GM12878 (cell line): Measurements from ENCODE around the gene KIF1C. TPM values are rescaled to one million over a fixed set of nuclear protein-coding genes. Genes with fewer than 3 reads are reported as not detected.

Experiments
- CREM ChIP-seq: IDR thresholded peaks from 2 replicates; pipeline ENCODE4 v1.6.1; 2014; ENCODE audit warnings: antibody characterized with exemption, low read depth
- E2F4 ChIP-seq: IDR thresholded peaks from 2 replicates; pipeline ENCODE4 v1.6.1; 2012; ENCODE audit warnings: low read depth, low read length, improper control_type of control experiment
- FOXK2 ChIP-seq: fragments of 450-650 bp; IDR thresholded peaks from 2 replicates; pipeline ENCODE4 v1.6.1; 2017; ENCODE audit warnings: mild to moderate bottlenecking, moderate library complexity
- GABPA ChIP-seq: IDR thresholded peaks from 2 replicates; pipeline ENCODE4 v1.6.1; 2014; ENCODE audit warnings: antibody characterized with exemption, low read depth, mild to moderate bottlenecking, inconsistent platforms
- MAX ChIP-seq: IDR thresholded peaks from 2 replicates; pipeline ENCODE4 v1.6.1; 2012; ENCODE audit warnings: low read depth, low read length, improper control_type of control experiment
- MTA3 ChIP-seq: IDR thresholded peaks from 2 replicates; pipeline ENCODE4 v1.6.1; 2012; ENCODE audit warnings: low read length, inconsistent platforms, borderline replicate concordance
- POLR2AphosphoS5 ChIP-seq: IDR thresholded peaks from 2 replicates; pipeline ENCODE4 v1.6.1; 2011; ENCODE audit warnings: mild to moderate bottlenecking, low read length, inconsistent platforms
- RB1 ChIP-seq: fragments of 450-650 bp; formaldehyde crosslinking; IDR thresholded peaks from 2 replicates; pipeline ENCODE4 v1.6.1; 2017; ENCODE audit warnings: mild to moderate bottlenecking, borderline replicate concordance
- SP1 ChIP-seq: IDR thresholded peaks from one replicate; pipeline ENCODE4 v1.6.1; 2011; ENCODE audit warnings: low read depth, low read length
- TAF1 ChIP-seq: IDR thresholded peaks from 2 replicates; pipeline ENCODE4 v1.6.1; 2011; ENCODE audit warnings: mild to moderate bottlenecking, low read depth, low read length, borderline replicate concordance
- TBL1XR1 ChIP-seq: IDR thresholded peaks from 2 replicates; pipeline ENCODE4 v1.6.1; 2012; ENCODE audit warnings: low read depth, low read length, improper control_type of control experiment
- ZBED1 ChIP-seq: IDR thresholded peaks from 2 replicates; pipeline ENCODE4 v1.6.1; 2016; ENCODE audit warnings: borderline replicate concordance
- ZNF687 ChIP-seq: fragments of 450-650 bp; IDR thresholded peaks from 2 replicates; pipeline ENCODE4 v1.6.1; 2017; ENCODE audit warnings: mild to moderate bottlenecking, moderate library complexity
- polyA plus RNA-seq, 11 experiments: library from polyadenylated mRNA; depleted of rRNA in 4 of 11; unstranded in 6 of 11; stranded (reverse) in 5 of 11; fragments of >200 nt; fragmentation: Nextera tagmentation in 4 of 11; fragmentation: Illumina TruSeq in 1 of 11; extraction: Ambion mirVana in 4 of 11; extraction: Trizol in 1 of 11; gene quantifications; 1 replicate in 1 of 11; 2 replicates in 10 of 11; pipeline versions ENCODE4 v1.2.1 to v1.2.3, GENCODE V29; 2011 to 2016; ENCODE audit warnings: inconsistent platforms in 2 of 11, missing spikeins in 2 of 11, low read depth in 1 of 11
- total RNA-seq, 4 experiments: library from RNA; depleted of rRNA in 3 of 4; stranded (reverse); fragments of >200 nt in 3 of 4; fragmentation: Illumina TruSeq in 1 of 4; extraction: Trizol in 1 of 4; gene quantifications; 2 replicates each; pipeline versions ENCODE4 v1.2.1 to v1.2.3, GENCODE V29; 2013 to 2021
- TF ChIP-seq, protein P1 (sequence below): fragments of 450-650 bp; formaldehyde crosslinking; IDR thresholded peaks from 2 replicates; pipeline ENCODE4 v1.4.0; 2020; ENCODE audit warnings: mild to moderate bottlenecking, moderate library complexity

The KIF1C gene
- total and polyA plus RNA-seq, 10 of the 15 experiments (the other 5 are each of a cell fraction or from before 2014, with no cell fraction given) = 1.4 to 65.9 (median 21.1) TPM

GRCh38 chr17:4986951-4987766, 10.6 kb upstream of the KIF1C start, which contains the start of gene CAMTA2 (continued):
- TF ChIP-seq ZNF687 (peak; percentile 27; the same call in 1 of the 2 replicates), FOXK2 (no peak), RB1 (peak; percentile 88; the same call in 1 of the 2 replicates), SP1 (peak; percentile 22), MTA3 (no peak; the same call in 1 of the 2 replicates), GABPA (no peak), ZBED1 (no peak), POLR2AphosphoS5 (0 out of 2 replicates have a peak, but pooled peaks have one; percentile 43), TAF1 (peak; percentile 62; the same call in 1 of the 2 replicates), E2F4 (no peak), TBL1XR1 (no peak), CREM (peak; percentile 89), MAX (peak; percentile 70; the same call in 1 of the 2 replicates)
- TF ChIP-seq, protein P1, sequence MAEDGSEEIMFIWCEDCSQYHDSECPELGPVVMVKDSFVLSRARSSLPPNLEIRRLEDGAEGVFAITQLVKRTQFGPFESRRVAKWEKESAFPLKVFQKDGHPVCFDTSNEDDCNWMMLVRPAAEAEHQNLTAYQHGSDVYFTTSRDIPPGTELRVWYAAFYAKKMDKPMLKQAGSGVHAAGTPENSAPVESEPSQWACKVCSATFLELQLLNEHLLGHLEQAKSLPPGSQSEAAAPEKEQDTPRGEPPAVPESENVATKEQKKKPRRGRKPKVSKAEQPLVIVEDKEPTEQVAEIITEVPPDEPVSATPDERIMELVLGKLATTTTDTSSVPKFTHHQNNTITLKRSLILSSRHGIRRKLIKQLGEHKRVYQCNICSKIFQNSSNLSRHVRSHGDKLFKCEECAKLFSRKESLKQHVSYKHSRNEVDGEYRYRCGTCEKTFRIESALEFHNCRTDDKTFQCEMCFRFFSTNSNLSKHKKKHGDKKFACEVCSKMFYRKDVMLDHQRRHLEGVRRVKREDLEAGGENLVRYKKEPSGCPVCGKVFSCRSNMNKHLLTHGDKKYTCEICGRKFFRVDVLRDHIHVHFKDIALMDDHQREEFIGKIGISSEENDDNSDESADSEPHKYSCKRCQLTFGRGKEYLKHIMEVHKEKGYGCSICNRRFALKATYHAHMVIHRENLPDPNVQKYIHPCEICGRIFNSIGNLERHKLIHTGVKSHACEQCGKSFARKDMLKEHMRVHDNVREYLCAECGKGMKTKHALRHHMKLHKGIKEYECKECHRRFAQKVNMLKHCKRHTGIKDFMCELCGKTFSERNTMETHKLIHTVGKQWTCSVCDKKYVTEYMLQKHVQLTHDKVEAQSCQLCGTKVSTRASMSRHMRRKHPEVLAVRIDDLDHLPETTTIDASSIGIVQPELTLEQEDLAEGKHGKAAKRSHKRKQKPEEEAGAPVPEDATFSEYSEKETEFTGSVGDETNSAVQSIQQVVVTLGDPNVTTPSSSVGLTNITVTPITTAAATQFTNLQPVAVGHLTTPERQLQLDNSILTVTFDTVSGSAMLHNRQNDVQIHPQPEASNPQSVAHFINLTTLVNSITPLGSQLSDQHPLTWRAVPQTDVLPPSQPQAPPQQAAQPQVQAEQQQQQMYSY = no peak
